NOMO-1 treated with dmso at 0.1 percent for 144 hours (cell line): ENCODE results near the gene SMIM7.
"Not testable (repeated sequence)": the region's sequence is repeated elsewhere in the genome, so short reads cannot be mapped to it uniquely, and the experiment has no call there.

Experiments used
- DNase-seq: peaks from one replicate; lab custom pipeline; 2025; ENCODE audit not compliant: unreplicated experiment; lab: John Stamatoyannopoulos, UW

The SMIM7 gene

DNA sequence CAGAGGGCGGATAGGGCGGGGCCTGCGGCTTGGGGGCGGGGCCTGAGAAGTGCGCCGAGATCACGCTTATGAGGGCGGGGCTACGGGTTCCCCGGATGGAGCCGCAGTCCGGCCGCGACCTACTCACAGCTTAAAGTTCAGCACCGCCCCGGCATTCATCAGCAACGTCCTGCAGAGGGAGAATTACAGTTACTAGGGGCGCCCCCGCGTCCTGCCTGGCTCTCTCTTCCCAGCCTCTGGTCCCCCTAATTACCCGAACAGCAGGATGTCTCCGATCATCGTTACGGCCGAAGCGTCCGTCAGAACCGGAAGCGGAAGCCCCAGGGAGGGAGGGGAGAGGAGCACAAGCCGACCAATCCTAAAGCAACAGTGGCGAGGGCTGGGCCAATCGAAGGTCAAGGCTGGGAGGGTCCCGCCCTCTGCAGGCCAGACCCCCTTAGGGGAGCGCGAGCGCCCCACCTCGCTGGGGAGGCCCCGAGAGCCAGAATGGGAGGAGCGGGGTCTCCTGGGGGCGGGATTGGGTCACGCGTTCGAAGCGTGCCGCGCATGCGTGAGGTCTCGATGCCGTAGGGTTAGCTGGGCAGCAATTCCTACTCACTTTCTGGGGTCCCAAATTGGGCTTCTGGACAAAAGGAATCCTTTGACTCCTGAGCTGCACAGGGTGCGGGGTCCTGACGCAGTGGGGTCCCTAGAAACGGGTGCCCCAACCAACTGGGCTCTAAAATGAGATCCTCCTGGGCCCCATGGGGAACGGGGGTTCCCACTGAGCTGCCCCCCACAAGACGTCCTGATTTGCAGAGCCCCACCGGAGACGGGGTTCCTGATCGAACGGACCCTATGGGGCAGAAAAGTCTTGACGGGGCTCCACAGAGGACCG lies at the start of gene SMIM7:
Gene SMIM7, minus strand, starts transcription at position 313 of the 877 bp plus-strand sequence. Its CDS starts 34 bp downstream, at position 279.
- DNase-seq = peak; percentile 97

DNA sequence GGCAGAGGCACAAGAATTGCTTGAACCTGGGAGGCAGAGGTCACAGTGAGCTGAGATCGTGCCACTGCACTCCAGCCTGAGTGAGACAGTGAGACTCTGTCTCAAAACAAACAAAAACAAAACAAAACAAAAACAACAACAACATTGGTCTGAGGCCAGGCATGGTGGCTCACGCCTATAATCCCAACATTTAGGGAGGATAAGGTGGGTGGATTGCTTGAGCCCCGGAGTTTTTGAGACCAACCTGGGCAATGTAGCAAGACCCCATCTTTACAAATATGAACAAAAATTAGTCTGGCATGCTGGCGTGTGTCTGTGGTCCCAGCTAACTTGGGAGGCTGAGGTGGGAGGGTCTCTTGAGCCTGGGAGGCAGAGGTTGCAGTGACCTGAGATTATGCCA lies 43.7 kb upstream of the SMIM7 start:
- DNase-seq = no peak

DNA sequence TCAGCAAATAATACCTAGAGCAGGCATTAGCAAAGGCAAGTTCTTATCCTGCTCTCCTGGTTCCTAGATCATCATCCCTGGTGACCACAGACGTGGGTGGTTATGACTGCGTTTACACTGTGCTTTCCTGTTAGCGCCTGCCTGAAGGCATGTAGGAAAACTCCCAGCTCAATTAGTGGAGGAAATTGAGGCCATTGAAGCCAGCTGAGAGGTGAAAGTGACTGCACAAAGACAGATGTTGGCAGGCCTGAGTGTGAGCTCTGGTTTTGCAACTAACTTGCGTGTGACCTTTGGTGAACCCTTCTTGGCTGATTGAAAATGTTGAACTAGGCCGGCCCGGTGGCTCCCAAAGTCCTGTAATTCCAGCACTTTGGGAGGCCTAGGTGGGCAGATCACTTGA lies 42.2 kb upstream of the SMIM7 start:
- no peak for DNase-seq

DNA sequence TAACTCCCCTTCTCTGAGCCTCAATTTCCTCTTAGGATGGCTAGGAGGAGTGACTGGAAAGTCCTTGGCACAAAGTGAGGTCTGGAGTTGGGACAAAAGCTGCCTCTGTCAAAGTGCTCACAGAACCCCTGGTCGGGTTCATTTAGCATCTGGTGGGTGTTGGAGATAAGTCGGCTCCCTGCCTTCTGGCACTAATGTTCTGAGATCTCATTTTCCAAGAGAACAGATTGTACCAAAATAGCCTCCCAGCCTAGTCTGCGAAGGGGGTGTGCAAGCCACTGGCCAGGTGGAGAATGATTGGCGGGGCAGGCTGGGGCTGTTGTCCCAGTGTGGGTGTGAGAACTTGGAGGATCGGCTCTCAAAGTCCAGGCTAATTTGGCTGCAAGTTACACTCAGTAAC lies 39.0 kb upstream of the SMIM7 start:
- no peak for DNase-seq

DNA sequence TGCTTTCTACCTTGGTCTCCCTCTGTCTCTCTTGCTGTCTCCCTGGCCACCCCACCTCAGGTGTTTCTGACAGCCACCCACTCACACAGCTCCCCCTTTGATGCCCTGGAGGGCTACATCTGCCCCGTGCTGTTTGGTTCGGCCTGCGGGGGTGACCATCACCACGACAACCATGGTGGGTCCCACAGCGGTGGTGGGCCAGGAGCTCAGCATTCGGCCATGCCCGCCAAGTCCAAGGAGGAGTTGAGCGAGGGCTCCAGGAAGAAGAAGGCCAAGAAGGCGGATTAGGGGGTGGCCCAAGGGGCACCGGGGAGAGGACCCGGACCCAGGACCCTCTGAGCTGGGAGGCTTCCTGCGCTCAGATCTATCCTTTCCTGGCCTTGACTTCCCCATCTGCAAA lies 28.1 kb upstream of the SMIM7 start:
- DNase-seq = no peak

DNA sequence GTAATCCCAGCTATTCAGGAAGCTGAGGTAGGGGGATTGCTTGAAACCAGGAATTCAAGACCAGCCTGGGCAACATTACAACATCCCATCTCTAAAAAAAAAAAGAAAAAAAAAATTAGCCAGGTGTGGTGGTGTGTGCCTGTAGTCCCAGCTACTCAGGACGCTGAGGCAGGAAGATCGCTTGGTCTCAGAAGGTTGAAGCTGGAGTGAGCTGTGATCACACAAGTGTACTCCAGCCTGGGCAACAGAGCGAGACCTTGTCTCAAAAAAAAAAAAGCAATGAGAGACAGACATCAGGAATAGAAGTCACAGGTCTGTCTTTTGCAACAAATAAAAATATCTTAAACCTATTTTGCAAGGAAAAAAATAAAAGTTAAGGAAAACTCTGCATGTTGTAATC lies 24.3 kb upstream of the SMIM7 start:
- no peak for DNase-seq

DNA sequence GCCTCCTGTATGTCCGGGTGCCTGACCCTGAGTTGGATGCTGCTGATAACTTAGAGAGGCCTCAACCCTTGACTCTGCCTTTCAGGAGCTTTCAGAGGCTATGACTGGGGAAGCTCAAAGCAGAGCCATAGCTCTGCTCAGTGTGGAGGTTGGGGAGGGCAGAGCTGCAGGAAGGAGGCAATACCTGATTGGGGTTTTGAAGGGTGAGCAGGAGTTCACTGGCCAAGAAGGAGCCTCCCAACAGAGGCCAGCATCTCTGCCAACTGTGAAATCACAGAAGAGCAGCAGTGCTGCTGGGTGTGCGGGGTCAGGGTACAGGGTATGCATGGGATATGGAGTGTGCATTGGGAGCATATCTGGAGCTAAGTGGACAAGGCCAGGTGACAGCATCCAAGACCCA lies 22.6 kb upstream of the SMIM7 start:
- no peak for DNase-seq

DNA sequence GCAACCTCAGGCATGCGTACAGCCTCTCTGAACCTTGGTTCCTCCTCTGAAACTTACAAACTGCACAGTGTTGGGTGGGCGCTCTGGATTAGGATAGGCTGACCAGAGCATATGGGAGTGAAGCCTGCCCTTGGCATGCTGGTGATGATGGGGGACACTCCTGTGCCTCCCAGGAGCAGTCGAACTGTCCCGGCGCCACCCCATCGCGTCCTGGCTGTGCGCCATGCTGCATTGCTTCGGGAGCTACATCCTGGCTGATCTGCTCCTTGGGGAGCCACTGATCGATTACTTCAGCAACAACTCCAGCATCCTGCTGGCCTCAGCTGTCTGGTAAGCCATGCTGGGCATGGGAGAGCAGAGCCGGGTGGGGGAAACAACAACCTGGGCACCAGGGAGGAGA lies 19.9 kb upstream of the SMIM7 start:
- no peak for DNase-seq

DNA sequence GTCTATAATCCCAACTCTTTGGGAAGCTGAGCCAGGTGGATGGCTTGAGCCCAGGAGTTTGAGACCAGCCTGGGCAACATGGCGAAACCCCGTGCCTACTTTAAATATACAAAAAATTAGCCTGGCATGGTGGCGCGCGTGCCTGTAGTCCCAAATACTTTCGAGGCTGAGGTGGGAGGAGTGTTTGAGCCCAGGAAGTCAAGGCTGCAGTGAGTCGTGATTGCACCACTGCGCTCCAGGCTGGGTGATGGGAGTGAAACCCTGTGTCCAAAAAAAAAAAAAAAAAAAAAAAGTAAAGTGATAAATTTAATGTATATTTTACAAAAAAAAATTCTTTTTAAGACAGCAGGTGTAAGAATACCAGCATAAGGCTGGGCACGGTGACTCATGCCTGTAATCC lies 18.6 kb upstream of the SMIM7 start:
- DNase-seq = no peak

DNA sequence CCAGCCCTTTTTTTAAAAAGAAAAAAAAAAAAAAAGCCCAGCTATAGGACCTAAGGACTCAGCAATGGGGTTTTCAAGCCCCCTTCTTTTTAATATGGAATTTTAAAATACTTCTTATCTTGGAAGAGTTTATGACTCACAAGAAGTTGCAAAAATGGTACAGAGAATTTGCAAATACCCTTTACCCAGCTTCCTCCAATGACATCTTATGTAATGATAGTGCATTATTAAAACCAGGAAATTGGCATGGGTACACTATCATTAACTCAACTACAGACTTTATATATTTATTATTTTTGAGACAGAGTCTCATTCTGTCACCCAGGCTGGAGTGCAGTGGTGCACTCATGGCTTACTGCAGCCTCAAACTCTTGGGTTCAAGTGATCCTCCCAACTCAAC lies 17.1 kb upstream of the SMIM7 start:
- DNase-seq = no peak

DNA sequence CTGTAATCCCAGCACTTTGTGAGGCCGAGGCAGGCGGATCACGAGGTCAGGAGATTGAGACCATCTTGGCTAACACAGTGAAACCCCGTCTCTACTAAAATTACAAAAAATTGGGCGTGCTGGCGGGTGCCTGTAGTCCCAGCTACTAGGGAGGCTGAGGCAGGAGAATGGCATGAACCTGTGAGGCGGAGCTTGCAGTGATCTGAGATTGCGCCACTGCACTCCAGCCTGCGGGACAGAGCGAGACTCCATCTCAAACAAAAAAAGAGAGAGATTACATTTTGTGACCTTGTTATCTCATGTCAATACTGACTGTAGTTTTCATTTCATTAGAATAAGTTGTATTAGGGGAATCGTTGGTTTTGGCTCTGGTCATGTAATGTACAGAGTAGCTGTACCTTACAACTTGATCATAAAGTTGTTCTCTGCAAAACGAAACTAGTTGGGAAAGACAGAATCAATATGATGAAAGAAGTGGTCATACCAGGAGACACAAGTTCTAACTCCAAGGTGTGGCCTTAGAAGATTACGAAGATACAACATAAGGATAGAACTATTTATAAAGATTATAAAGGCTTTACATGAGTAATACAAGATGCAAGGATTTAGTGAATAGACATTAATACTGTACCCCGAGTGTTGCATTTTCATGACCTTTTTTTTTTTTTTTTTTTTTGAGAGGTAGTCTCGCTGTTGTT lies 16.3 kb upstream of the SMIM7 start:
- no peak for DNase-seq

DNA sequence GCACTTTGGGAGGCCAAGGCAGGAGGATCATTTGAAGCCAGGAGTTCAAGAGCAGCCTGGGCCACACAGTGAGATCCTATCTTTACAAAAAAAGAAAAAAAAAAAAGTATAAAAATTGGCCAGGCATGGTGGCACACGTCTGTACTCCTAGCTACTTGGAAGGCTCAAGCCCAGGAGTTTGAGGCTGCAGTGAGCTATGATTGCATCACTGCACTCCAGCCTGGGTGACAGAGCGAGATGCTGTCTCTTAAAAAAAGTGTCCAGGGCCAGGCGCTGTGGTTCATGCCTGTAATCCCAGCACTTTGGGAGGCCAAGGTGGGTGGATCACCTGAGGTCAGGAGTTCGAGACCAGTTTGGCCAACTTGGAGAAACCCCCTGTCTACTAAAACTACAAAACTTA lies 13.9 kb upstream of the SMIM7 start:
- DNase-seq = not testable (repeated sequence)

DNA sequence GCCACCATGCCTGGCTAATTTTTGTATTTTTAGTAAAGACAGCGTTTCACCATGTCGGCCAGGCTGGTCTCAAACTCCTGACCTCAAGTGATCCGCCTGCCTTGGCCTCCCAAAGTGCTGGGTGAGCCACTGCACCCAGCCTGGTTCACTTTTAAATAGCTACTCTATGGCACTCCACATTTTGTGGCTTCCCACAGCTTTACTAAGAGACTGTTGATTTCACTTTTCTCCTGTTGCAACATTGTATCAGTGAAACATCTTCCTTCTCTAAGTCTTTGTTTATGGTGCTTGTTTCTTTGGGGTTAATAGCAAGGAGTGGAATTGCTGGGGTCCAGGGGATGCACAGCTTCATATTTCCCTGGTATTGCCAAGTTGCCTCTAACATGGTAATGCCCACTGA lies 13.3 kb upstream of the SMIM7 start:
- DNase-seq = no peak

DNA sequence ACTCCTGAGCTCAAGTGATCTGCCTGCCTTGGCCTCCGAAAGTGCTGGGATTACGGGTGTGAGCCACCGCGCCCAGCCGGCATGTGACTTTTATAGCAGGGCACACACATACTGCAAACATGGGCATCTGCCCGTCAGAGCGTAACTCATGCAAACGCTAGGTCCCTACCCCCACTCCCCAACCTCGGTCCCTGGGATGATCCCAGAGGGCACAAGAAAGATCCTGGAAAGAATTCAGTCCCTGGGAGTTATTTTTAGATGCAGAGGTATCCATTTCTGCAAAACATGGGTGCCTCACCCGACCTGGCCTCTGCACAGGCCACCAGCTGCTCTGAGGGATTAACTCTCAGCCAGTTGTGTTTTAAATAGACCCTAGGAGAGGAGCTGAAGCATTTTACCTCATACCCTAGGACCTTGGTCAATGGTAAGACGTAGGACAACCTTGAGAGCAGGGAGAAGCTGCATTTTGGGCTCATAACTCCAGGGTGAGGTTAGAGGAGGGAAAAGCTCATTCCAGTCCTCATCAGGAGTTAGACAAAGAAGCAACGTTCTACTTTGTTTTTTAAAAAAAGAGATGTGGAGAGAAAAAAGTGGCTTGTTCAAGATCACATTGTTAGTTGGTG lies 11.8 kb upstream of the SMIM7 start:
- DNase-seq = no peak

DNA sequence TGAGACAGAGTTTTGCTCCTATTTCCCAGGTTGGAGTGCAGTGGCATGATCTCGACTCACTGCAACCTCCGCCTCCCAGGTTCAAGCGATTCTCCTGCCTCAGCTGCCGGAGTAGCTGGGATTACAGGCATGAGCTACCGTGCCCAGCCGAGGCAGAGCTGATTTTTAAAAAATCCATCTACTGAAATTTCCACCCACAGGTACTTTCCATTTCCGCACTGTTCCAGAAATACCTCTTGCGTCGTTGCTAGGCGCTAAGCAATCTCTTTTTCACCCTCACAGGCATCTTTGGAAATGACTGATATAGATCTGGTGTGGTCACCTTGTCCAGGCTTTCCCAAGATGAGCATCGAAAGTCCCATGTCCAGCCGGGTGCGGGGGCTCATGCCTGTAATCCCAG lies 10.3 kb upstream of the SMIM7 start:
- no peak for DNase-seq

DNA sequence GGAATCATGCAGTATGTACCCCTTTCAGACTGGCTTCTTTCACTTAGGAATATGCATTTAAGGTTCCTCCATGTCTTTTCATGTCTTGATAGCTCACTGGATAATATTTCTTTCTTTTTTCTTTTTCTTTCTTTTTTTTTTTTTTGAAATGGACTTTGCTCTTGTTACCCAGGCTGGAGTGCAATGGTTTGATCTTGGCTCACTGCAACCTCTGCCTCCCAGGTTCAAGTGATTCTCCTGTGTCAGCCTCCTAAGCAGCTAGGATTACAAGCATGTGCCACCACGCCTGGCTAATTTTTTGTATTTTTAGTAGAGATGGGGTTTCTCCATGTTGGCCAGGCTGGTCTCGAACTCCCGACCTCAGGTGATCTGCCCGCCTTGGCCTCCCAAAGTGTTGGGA lies 8.8 kb upstream of the SMIM7 start:
- DNase-seq = not testable (repeated sequence)

DNA sequence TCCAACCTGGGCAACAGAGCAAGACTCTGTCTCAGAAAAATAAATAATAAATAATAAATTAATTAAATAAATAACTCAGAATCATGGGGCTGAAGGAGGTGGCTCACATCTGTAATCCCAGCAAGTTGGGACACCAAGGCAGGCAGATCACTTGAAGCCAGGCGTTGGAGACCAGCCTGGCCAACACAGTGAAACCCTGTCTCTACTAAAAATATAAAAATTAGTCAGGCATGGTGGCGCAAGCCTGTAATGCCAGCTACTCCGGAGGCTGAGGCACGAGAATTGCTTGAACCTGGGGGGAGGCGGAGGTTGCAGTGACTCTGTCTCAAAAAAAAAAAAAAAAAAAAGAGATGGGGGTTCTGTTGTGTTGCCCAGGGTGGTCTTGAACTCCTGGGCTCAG lies 8.2 kb upstream of the SMIM7 start:
- no peak for DNase-seq

DNA sequence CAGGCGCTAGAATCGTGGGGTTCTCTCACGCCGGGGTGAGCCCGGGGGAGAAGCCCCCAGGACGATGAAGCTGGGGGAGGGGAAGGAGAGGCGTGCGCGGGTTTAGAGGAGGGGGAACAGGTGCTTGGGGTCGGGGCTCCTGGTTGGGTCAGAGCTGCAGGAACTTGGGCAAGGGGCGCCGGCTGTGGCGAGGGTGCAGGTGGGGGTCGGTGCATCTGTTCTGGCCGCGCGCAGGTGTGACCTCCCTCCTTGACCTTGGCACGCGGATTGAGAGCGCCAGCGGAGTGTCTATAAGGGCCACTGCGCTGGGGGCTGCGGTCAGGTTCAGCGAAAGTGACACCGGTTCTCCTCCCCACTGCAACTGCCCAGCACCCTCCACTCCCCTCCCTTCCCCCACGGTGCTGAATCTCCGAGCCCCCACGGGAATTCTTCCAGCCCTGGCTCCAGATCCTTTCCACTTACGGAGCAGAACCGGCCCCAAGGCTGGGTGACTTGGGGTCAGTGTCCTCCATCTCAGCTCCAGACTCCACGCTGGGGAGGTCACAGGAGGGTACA lies 1.6 kb upstream of the SMIM7 start:
- no peak for DNase-seq

DNA sequence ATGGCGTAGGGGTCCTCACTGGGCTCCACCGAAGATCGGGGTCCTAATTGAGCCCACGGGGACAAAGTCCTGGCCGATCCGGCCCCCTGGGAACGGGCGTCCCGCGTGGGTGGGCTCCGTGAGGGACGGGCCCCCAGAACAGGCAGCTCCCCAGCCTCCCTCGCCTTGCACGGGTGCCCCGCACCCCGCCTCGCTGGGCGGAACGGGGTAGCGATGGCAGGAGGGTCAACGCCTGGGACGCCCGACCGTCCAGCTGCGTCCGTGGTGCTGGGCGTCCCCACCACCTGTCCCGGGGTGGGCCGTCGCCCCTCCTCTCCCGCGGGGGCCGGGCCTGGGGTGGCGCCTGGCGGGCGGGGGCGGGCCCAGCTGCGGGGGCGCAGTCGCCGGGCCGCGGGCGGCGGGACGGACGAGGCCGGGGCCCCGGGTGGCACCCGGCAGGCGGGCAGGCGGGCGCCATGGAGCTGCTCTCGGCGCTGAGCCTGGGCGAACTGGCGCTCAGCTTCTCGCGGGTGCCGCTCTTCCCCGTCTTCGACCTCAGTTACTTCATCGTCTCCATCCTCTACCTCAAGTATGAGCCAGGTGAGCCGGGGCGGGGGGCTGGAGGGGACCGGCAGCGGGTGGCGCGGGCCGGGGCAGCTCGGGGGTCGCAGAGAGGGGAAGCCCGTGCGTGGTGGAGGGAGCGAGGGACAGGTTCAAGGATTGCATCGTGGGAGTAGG lies 977 bp upstream of the SMIM7 start, which contains the start of gene TMEM38A:
Gene TMEM38A, plus strand, starts transcription at position 377 of the 717 bp plus-strand sequence. Its CDS starts 79 bp downstream, at position 456.
- no peak for DNase-seq

DNA sequence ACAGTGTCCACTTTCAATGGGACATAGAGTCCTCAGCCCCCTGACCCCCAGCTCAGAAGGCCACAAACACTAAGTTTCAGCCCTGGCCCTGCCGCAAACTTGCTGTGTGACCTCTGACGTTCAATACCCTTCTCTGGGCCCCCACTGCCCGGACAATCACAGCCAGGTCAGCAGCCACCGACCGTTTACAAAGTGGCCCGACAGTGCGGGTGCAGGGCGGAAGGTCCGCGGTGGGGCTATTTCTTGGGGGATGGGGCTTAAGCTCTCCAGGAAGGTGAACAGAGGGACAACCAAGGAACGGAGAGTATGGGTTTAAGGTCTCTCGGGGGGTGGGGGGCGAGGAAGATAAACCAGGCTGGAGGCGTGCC lies 496 bp downstream of the SMIM7 start:
- DNase-seq = no peak

DNA sequence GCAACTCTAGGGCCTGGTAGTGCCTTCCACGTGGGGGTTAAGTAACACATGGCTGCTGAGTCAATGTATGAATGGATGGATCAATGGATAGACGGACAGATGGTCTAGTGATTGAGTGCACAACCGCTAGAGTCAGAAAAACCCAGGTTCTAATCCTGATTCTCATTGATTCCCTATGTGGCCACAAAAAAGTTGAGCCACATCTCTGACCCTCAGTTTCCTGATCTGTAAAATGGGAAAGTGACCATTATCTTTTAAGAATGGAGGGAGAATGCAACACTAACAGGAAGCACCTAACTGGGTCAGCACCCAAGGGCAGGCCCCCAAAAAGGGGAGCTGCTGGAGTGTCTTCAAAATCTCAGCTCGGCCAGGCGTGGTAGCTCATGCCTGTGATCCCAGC lies 2.6 kb downstream of the SMIM7 start:
- DNase-seq = no peak
